ENCODE results near the gene HIPK2.

GRCh38 chr7:139585042-139585441, 192.8 kb downstream of the HIPK2 start:
- TF ChIP-seq CTCF (IDR thresholded peaks at IDR 0.05; ENCODE audit: borderline replicate concordance, extremely low read depth, low read length, poor library complexity, severe bottlenecking) (no peak), EZH2 (IDR thresholded peaks at IDR 0.05; ENCODE audit: borderline replicate concordance, low read depth, low read length, severe bottlenecking) (no peak)

Data from DND-41 (cell line).